HL-60 (cell line): ENCODE data around the gene TBXT.

Experiments
- POLR2AphosphoS5 ChIP-seq: IDR thresholded peaks from 2 replicates; pipeline ENCODE4 v1.6.1; 2012; ENCODE audit warnings: low read depth
- TF ChIP-seq, protein P1 (sequence below): IDR thresholded peaks from one replicate; pipeline ENCODE4 v1.5.1; 2011; ENCODE audit warnings: low read length, control low read depth, inconsistent platforms; ENCODE audit not compliant: insufficient read depth

DNA sequence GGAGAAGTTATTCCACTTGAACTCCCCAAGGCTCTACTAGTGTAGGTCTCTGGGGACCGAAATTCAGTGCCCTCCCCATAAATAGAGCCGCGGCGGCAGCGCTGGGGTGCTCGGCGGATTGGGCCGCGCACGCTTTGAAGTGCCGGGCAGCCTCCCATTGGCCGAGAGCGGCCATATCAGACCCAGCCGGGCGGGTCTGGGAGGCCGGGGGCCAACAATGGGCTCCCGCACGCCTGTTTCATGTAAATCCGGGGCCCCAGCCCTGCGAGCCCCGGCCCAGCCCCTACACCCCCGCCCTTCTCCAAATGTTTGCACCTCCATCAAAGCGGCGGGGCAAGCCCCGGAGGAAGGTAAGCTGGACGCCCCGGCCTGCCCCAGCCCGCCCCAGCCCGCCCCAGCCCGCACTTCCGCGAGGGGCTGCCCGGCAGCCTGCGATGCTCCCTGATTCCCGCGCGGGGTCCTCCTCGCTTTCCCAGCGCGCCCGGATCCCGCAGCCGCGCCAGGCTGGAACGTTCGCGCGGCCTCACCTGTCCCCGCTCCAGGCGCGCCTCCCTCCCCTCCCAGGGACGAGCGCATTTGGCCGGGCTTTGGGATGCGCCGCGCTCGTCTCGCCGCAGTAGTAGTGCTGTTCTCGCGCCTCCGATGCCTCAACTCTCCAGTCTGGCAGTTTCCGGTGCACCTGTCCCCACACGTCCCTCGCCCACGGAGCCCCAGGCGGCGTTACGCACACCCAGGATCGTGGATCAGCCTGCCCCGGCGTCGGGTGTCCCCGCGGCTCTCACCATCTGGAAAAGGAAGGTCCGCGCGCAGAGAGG lies at the start of gene TBXT:
- TF ChIP-seq, protein P1, sequence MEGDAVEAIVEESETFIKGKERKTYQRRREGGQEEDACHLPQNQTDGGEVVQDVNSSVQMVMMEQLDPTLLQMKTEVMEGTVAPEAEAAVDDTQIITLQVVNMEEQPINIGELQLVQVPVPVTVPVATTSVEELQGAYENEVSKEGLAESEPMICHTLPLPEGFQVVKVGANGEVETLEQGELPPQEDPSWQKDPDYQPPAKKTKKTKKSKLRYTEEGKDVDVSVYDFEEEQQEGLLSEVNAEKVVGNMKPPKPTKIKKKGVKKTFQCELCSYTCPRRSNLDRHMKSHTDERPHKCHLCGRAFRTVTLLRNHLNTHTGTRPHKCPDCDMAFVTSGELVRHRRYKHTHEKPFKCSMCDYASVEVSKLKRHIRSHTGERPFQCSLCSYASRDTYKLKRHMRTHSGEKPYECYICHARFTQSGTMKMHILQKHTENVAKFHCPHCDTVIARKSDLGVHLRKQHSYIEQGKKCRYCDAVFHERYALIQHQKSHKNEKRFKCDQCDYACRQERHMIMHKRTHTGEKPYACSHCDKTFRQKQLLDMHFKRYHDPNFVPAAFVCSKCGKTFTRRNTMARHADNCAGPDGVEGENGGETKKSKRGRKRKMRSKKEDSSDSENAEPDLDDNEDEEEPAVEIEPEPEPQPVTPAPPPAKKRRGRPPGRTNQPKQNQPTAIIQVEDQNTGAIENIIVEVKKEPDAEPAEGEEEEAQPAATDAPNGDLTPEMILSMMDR = no peak
- no peak for TF ChIP-seq POLR2AphosphoS5
